B cell (primary cell): ENCODE measurements around the gene RMDN2. TPM values are rescaled to one million over a fixed set of nuclear protein-coding genes. Genes with fewer than 3 reads are reported as not detected.

Experiments used
- ATAC-seq: fragments of 200-7000 bp; cut with Tn5 transposase; one replicate; pipeline ENCODE4 v1.10.0; 2021; ENCODE audit warnings: low read depth, mild to moderate bottlenecking, moderate number of reproducible peaks, moderate library complexity
- CTCF ChIA-PET: fragments of 350-600 bp; sonication (Branson Sonifier 250); formaldehyde crosslinking; loops from one replicate; lab custom pipeline; 2021; ENCODE audit warnings: antibody characterized with exemption, inconsistent platforms; lab: Charles Lee
- POLR2A ChIA-PET: fragments of 350-600 bp; sonication (Branson Sonifier 250); formaldehyde crosslinking; loops from one replicate; lab custom pipeline; 2021; ENCODE audit warnings: antibody characterized with exemption; lab: Charles Lee
- DNase-seq: peaks from one replicate; pipeline ENCODE4 v3.0.0; 2013
- H2AFZ ChIP-seq: 2 replicates; pipeline ENCODE4 v1.6.1; 2012; ENCODE audit warnings: mild to moderate bottlenecking, low read depth, low read length; ENCODE audit not compliant: insufficient read depth, poor library complexity, severe bottlenecking
- H3K27ac ChIP-seq, 2 donors: 1 replicate in 1 of 2; 2 replicates in 1 of 2; pipeline ENCODE4 v1.5.1; 2012 to 2013; ENCODE audit warnings: low read length in 2 of 2, mild to moderate bottlenecking in 2 of 2, moderate library complexity in 1 of 2
- H3K27me3 ChIP-seq, 4 experiments: fragments of 200-600 bp in 1 of 4; sonication (generic) in 1 of 4; replicated peaks in 1 of 4; 1 replicate in 2 of 4; 2 replicates in 2 of 4; pipeline versions ENCODE4 v1.6.1 to v1.7.0; 2013 to 2016; ENCODE audit warnings: low read length in 3 of 4, mild to moderate bottlenecking in 2 of 4, mixed read lengths in 1 of 4, moderate library complexity in 1 of 4; ENCODE audit not compliant: insufficient read depth in 4 of 4, control insufficient read depth in 3 of 4; ENCODE audit errors: control extremely low read depth in 1 of 4
- H3K36me3 ChIP-seq, 2 experiments: replicated peaks in 1 of 2; 1 replicate in 1 of 2; 2 replicates in 1 of 2; pipeline versions ENCODE4 v1.6.1 to v1.7.1; 2013; ENCODE audit warnings: low read length in 1 of 2; ENCODE audit not compliant: insufficient read depth in 2 of 2, control insufficient read depth in 1 of 2; ENCODE audit errors: control extremely low read depth in 1 of 2, extremely low read depth in 1 of 2
- H3K4me1 ChIP-seq, 2 donors: fragments of 200-600 bp in 1 of 2; sonication (generic) in 1 of 2; 1 replicate in 1 of 2; 2 replicates in 1 of 2; pipeline versions ENCODE4 v1.5.1 to v1.6.1; 2013 to 2017; ENCODE audit warnings: low read length in 2 of 2; ENCODE audit not compliant: control insufficient read depth in 2 of 2, insufficient read depth in 2 of 2
- H3K4me2 ChIP-seq: replicated peaks from 2 replicates; pipeline ENCODE3; 2012; ENCODE audit warnings: mild to moderate bottlenecking, low read depth, low read length; ENCODE audit not compliant: poor library complexity, severe bottlenecking
- H3K4me3 ChIP-seq, 5 experiments: fragments of 200-600 bp in 1 of 5; sonication (generic) in 1 of 5; 1 replicate in 3 of 5; 2 replicates in 2 of 5; pipeline versions ENCODE4 v1.5.1 to v1.7.0; 2011 to 2016; ENCODE audit warnings: low read length in 4 of 5, mild to moderate bottlenecking in 4 of 5, low read depth in 2 of 5, control low read depth in 1 of 5, moderate library complexity in 1 of 5; ENCODE audit not compliant: insufficient read depth in 1 of 5; ENCODE audit errors: control extremely low read depth in 1 of 5, extremely low read depth in 1 of 5
- H3K79me2 ChIP-seq: fragments of 200-600 bp; sonication (generic); one replicate; pipeline ENCODE4 v1.6.0; 2016; ENCODE audit warnings: low read length; ENCODE audit not compliant: control insufficient read depth, insufficient read depth
- H3K9ac ChIP-seq: fragments of 200-600 bp; sonication (generic); 2 replicates; pipeline ENCODE4 v1.6.1; 2017; ENCODE audit warnings: mild to moderate bottlenecking, low read length, moderate library complexity
- H3K9me3 ChIP-seq, 3 donors: one replicate each; pipeline versions ENCODE4 v1.6.1 to v1.7.1; 2013; ENCODE audit warnings: low read length in 2 of 3; ENCODE audit not compliant: control insufficient read depth in 2 of 3, insufficient read depth in 1 of 3; ENCODE audit errors: control extremely low read depth in 1 of 3
- H4K20me1 ChIP-seq: 2 replicates; pipeline ENCODE4 v1.6.0; 2012; ENCODE audit warnings: mild to moderate bottlenecking, low read length; ENCODE audit not compliant: insufficient read depth, control insufficient read depth, poor library complexity, severe bottlenecking
- H3K27ac Mint-ChIP-seq: one replicate; pipeline ENCODE4 v1.8.0; 2021; ENCODE audit warnings: mixed read lengths
- H3K27me3 Mint-ChIP-seq: one replicate; pipeline ENCODE4 v1.8.0; 2021; ENCODE audit warnings: mixed read lengths
- H3K4me1 Mint-ChIP-seq: one replicate; pipeline ENCODE4 v1.8.0; 2021; ENCODE audit warnings: mixed read lengths
- H3K4me3 Mint-ChIP-seq: one replicate; pipeline ENCODE4 v1.8.0; 2021; ENCODE audit warnings: mixed read lengths
- H3K9me3 Mint-ChIP-seq: one replicate; pipeline ENCODE4 v1.8.0; 2022; ENCODE audit warnings: mixed read lengths; ENCODE audit not compliant: insufficient read depth
- EZH2 ChIP-seq: IDR thresholded peaks from 2 replicates; pipeline ENCODE4 v1.6.1; 2012; ENCODE audit warnings: borderline replicate concordance, low read depth, mild to moderate bottlenecking, moderate library complexity, low read length; ENCODE audit not compliant: insufficient read depth, poor library complexity, severe bottlenecking
- WGBS: methylation state at CpG from one replicate; pipeline ENCODE4 v1.1.5; 2013; ENCODE audit warnings: missing lambda C conversion rate; ENCODE audit not compliant: insufficient coverage; 5-methylcytosine and 5-hydroxymethylcytosine counted together
- intact Hi-C: fragments of 100-400 bp; cut with micrococcal nuclease; formaldehyde crosslinking; loops from one replicate; pipeline ENCODE4 v1.10.0; 2022
- polyA plus RNA-seq: library from polyadenylated mRNA; depleted of rRNA; stranded (reverse); fragments of >200 nt; gene quantifications from 2 replicates; pipeline ENCODE4 v1.2.3, GENCODE V29; 2012
- total RNA-seq, 2 donors: library from RNA; stranded (reverse); fragments of 120-200 nt in 1 of 2; gene quantifications; 1 replicate in 1 of 2; 2 replicates in 1 of 2; pipeline versions ENCODE4 v1.2.3 to v1.2.4, GENCODE V29; 2013 to 2022
- TF ChIP-seq, protein P1 (sequence below): fragments of 200-600 bp; IDR thresholded peaks from one replicate; pipeline ENCODE4 v1.8.0; 2022; ENCODE audit warnings: antibody characterized with exemption, mild to moderate bottlenecking

Gene RMDN2
- total and polyA plus RNA-seq, 2 donors (not counting 1 experiment from before 2014, with no cell fraction given), result 6.4 to 6.6 TPM

DNA sequence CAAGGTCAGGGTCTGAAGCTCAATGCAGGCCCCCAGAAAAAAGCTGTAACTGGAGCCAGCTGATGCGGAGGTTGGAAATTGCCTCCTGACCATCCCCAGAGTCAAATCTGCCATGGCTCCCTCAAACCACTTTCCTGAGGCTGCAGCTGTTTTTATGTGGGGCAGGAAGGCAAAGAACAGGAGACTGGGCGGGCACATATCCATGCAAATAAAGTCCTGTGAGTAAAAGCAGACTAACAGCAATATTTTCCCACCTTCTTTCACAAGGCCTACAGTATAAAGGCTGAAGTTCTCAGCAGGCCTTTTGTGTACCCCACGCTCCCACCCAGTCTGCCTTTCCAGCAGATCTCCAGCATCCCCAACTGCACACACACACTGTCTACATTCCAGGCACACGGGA lies 103.7 kb downstream of the RMDN2 start:
- Histone ChIP-seq H3K9me3 (no peaks in the 10 kb centered on the region), H3K4me1 (no peaks in the 10 kb centered on the region), H3K27me3 (peaks cover 0 to 2% (median 0%) of the 10 kb centered on the region in 4 experiments), H3K4me3 (no peak overlapping the region), H4K20me1 (no peaks in the 10 kb centered on the region), H3K9ac (no peak overlapping the region), H3K36me3 (no peaks in the 10 kb centered on the region), H3K4me2 (no peak overlapping the region), H3K79me2 (no peaks in the 10 kb centered on the region), H2AFZ (no peak overlapping the region), H3K27ac (no peak overlapping the region)
- H3K27ac Mint-ChIP-seq, result no peak overlapping the region
- no peak overlapping the region for H3K4me3 Mint-ChIP-seq
- H3K4me1 Mint-ChIP-seq, result no peaks in the 10 kb centered on the region
- 91% methylated on average over 4 of the region's 4 CpGs for WGBS
- intact Hi-C loops, result no loop called here
- CTCF ChIA-PET, result no interaction called here
- POLR2A ChIA-PET, result no interaction called here
- H3K9me3 Mint-ChIP-seq, result no peaks in the 10 kb centered on the region
- ATAC-seq (no peak), DNase-seq (no peak)
- TF ChIP-seq, protein P1, sequence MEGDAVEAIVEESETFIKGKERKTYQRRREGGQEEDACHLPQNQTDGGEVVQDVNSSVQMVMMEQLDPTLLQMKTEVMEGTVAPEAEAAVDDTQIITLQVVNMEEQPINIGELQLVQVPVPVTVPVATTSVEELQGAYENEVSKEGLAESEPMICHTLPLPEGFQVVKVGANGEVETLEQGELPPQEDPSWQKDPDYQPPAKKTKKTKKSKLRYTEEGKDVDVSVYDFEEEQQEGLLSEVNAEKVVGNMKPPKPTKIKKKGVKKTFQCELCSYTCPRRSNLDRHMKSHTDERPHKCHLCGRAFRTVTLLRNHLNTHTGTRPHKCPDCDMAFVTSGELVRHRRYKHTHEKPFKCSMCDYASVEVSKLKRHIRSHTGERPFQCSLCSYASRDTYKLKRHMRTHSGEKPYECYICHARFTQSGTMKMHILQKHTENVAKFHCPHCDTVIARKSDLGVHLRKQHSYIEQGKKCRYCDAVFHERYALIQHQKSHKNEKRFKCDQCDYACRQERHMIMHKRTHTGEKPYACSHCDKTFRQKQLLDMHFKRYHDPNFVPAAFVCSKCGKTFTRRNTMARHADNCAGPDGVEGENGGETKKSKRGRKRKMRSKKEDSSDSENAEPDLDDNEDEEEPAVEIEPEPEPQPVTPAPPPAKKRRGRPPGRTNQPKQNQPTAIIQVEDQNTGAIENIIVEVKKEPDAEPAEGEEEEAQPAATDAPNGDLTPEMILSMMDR, result no peak
- no peak for TF ChIP-seq EZH2
- peaks cover 3% of the 10 kb centered on the region for H3K27me3 Mint-ChIP-seq

DNA sequence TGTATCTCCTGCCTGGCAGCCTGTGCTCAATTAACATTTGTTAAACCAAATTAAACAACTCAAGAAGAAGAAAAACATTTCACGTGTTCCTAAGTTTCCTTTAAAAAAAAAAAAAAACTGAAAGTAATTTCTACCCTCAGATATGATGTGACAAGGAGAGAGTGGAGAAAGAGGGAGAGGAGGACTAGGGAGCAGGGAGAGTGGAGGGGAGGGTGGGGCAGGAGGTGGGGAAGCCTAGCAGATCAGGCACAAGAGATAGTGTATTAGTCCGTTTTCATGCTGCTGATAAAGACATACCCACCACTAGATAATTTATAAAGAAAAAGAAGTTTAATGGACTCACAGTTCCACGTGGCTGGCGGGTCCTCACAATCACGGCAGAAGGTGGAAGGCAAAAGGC lies 104.4 kb downstream of the RMDN2 start:
- no peak for ATAC-seq
- Histone ChIP-seq H3K4me2 (no peak overlapping the region), H3K36me3 (no peaks in the 10 kb centered on the region), H3K4me1 (no peaks in the 10 kb centered on the region), H3K4me3 (no peak overlapping the region), H3K27ac (no peak overlapping the region), H3K79me2 (no peaks in the 10 kb centered on the region), H3K27me3 (peaks cover 0 to 4% (median 0%) of the 10 kb centered on the region in 4 experiments), H4K20me1 (no peaks in the 10 kb centered on the region), H3K9me3 (no peaks in the 10 kb centered on the region), H2AFZ (no peak overlapping the region), H3K9ac (no peak overlapping the region)
- DNase-seq, result no peak
- H3K4me3 Mint-ChIP-seq, result no peak overlapping the region
- 96% methylated on average over 3 of the region's 5 CpGs for WGBS
- no peaks in the 10 kb centered on the region for H3K9me3 Mint-ChIP-seq
- H3K27ac Mint-ChIP-seq, result no peak overlapping the region
- ChIA-PET POLR2A (no interaction called here), CTCF (no interaction called here)
- H3K4me1 Mint-ChIP-seq, result no peaks in the 10 kb centered on the region
- intact Hi-C loops, result no loop called here
- peaks cover 6% of the 10 kb centered on the region for H3K27me3 Mint-ChIP-seq
- TF ChIP-seq, protein P1, result no peak
- no peak for TF ChIP-seq EZH2
